GM12892 (cell line): ENCODE results near the gene SPIRE1.
"Not testable (repeated sequence)": the region's sequence is repeated elsewhere in the genome, so short reads cannot be mapped to it uniquely, and the experiment has no call there.

ENCODE experiments used
- POLR2A ChIP-seq: IDR thresholded peaks from 2 replicates; pipeline ENCODE4 v1.6.1; 2011; ENCODE audit warnings: low read depth, low read length, control low read depth
- POLR2AphosphoS5 ChIP-seq: IDR thresholded peaks from 2 replicates; pipeline ENCODE4 v1.6.1; 2011; ENCODE audit warnings: low read depth, low read length, control low read depth

- TF ChIP-seq POLR2AphosphoS5, POLR2A: not testable (repeated sequence)
Measured at GRCh38 chr18:12481915-12482314, 176.0 kb downstream of the SPIRE1 start.
